Bone marrow (tissue), 2 donors: Measurements from ENCODE around the gene ARHGAP22.

Experiments
- DNase-seq, 2 donors: peaks; one replicate each; lab custom pipeline; 2025; lab: John Stamatoyannopoulos, UW

The ARHGAP22 gene

GRCh38 chr10:48451969-48452878 lies 152.6 kb downstream of the ARHGAP22 start:
- no peak for DNase-seq

GRCh38 chr10:48450741-48451466 lies 154.0 kb downstream of the ARHGAP22 start:
- DNase-seq: no peak

GRCh38 chr10:48450233-48450740 lies 154.6 kb downstream of the ARHGAP22 start:
- no peak for DNase-seq

- DNase-seq: no peak
Observed at GRCh38 chr10:48449501-48450232, 155.2 kb downstream of the ARHGAP22 start.

- no peak for DNase-seq
Observed at GRCh38 chr10:48448796-48449195, 156.1 kb downstream of the ARHGAP22 start.

- DNase-seq: no peak
Observed at GRCh38 chr10:48447356-48448215, 157.3 kb downstream of the ARHGAP22 start.

GRCh38 chr10:48446785-48447184 lies 158.1 kb downstream of the ARHGAP22 start:
- DNase-seq: no peak

- no peak for DNase-seq
Observed at GRCh38 chr10:48445932-48446331, 158.9 kb downstream of the ARHGAP22 start.

GRCh38 chr10:48444861-48445841 lies 159.7 kb downstream of the ARHGAP22 start:
- DNase-seq: no peak

- DNase-seq: peak in 1 of 2 donors; percentile 36
Observed at GRCh38 chr10:48444266-48444665, 160.6 kb downstream of the ARHGAP22 start.

- no peak for DNase-seq
Observed at GRCh38 chr10:48442809-48443177, 162.1 kb downstream of the ARHGAP22 start.

GRCh38 chr10:48442090-48442808 lies 162.6 kb downstream of the ARHGAP22 start:
- DNase-seq: no peak

GRCh38 chr10:48440771-48441170 lies 164.1 kb downstream of the ARHGAP22 start:
- no peak for DNase-seq

- DNase-seq: no peak
Observed at GRCh38 chr10:48439581-48440041, 165.3 kb downstream of the ARHGAP22 start.

- DNase-seq: no peak
Observed at GRCh38 chr10:48439031-48439430, 165.8 kb downstream of the ARHGAP22 start.

GRCh38 chr10:48437546-48437945 lies 167.3 kb downstream of the ARHGAP22 start:
- no peak for DNase-seq

- no peak for DNase-seq
Observed at GRCh38 chr10:48431871-48432270, 173.0 kb downstream of the ARHGAP22 start.

GRCh38 chr10:48430402-48430993 lies 174.4 kb downstream of the ARHGAP22 start:
- no peak for DNase-seq

- no peak for DNase-seq
Observed at GRCh38 chr10:48429309-48429708, 175.6 kb downstream of the ARHGAP22 start.
